GM19395 (cell line): ENCODE measurements around the gene RBM23.
A peak's percentile ranks its signal among the peaks of the same experiment; 100 is the strongest.
"Not testable (repeated sequence)": the region's sequence is repeated elsewhere in the genome, so short reads cannot be mapped to it uniquely, and the experiment has no call there.

Source experiments
- ATAC-seq: cut with Tn5 transposase; IDR thresholded peaks from one replicate; pipeline ENCODE4 v1.9.1; 2021; ENCODE audit warnings: mild to moderate bottlenecking, moderate library complexity; ENCODE audit not compliant: unreplicated experiment

RBM23 gene

GRCh38 chr14:22870811-22871223, 48.1 kb downstream of the RBM23 start:
- peak; percentile 51 for ATAC-seq

DNA sequence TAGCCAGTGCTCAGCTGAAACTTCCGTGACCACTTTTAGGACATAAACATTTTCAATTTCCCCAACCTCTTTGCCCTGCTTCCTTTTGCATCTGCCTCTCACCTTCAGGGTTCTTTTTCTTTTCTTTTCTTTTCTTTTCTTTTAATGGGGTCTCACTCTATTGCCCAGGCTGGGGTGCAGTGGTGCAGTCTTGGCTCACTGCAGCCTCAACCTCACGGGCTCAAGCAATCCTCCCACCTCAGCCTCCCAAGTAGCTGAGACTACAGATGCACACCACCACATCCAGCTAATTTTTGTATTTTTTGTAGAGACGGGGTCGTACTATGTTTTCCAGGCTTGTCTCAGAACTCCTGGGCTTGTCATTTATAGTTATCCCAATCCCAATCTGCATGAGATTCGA, 52.1 kb downstream of the RBM23 start:
- ATAC-seq, result no peak

DNA sequence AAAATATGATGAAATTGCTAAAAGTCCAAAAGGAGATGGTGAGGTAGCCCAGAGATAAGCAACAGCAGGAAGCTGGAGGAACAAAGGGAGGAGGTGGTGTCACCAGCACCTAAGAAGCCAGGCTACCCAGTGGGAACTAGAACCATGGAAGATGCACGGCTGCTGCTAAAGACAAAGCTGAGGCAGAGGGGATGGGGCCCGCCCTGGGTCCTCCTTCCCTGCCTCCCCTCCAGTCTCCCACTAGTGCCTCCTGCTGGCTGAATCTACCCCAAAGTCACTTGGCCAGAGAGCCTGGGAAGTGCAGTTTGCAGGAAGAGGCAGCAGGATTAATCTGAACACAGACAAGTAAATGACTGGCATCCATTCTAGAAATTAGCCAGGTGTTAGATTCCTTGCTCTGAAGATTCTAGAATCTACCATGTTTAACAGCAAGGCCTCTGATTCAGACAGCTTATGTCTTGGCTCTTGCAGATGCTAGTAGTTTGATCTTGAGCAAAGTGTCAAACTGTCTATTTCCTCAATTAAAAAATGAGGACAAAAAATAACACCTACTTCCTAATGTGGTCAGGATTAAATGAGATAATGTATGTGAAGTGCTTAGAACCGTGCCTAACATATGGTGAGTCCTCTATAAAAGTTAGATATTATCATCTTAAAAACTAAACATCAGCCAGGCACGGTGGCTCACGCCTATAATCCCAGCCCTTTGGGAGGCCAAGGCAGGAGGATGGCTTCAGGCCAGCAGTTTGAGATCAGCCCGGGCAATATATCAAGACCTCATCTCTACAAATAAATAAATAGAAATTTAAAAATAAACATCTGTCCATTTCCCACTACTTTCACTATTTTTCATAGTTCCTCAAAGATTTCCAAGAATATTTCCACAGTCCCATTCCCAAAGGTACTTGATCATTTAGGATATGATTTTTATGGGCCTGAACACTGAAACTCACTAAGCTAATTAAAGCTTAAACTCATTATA, 53.2 kb downstream of the RBM23 start:
- no peak for ATAC-seq

DNA sequence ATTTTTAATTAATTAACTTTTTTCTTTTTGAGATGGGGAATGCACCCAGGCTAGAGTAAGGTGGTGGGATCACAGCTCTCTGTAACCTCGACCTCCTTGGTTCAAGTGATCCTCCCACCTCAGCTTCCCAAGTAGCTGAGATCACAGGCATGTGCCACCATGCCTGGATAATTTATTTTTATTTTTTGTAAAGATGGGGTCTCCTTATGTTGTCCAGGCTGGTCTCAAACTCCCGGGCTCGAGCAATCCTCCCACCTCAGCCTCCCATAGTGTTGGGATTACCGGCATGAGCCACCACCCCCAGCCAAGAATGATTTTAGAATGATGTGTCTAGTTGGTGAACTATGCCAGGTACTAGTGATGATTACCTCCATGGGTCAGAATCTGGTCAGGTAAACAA, 54.0 kb downstream of the RBM23 start:
- ATAC-seq, result no peak

DNA sequence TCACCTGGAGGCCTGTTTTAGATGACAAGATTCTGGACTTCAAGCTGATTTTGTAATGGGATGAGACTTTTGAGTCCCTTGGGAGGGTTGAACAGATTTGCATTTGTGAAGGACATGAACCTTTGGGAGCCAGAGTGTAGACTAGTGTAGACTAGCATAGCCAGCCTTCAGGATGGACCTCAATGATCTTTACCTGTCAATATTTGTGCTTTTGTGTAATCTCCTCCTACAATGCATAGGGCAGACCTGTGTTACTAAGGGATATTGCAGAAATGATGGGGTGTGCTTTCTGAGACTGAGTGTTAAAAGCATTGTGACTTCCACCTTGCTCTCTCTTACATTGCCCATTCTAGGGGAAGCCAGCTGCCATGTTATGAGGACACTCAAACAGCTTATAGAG, 57.3 kb downstream of the RBM23 start:
- no peak for ATAC-seq

DNA sequence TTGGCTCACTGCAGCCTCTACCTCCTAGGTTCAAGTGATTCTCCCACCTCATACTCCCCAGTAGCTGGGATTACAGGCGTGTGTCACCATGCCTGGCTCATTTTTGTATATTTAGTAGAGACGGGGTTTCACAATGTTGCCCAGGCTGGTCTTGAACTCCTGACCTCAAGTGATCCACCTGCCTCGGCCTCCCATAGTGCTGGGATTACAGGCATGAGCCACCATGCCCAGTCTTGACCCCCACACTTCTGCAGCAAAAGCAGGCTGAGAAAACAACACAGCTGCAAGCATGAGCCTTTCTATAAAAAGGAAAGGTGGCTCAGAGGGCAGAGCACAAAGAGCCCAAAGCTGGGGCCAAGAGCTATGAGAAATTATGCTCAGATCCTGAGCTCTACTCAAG, 58.6 kb downstream of the RBM23 start:
- not testable (repeated sequence) for ATAC-seq

DNA sequence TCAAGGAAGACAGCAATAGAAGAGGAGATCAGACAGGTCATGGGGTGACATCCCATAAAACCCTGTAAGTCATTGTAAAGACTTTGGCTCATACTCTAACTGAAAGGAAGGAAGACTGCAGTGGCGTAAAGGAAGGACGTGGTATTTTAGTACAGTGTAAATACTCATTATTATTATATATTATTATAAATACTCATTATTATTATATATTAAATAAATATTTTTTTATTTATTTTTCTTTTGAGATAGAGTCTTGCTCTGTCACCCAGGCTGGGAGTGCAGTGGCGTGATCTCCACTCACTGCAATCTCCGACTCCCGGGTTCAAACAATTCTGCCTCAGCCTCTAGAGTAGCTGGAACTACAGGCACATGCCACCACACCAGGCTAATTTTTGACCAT, 62.5 kb downstream of the RBM23 start:
- no peak for ATAC-seq

- ATAC-seq, result no peak
These were observed 63.8 kb downstream of the RBM23 start for GRCh38 chr14:22854963-22855724.

DNA sequence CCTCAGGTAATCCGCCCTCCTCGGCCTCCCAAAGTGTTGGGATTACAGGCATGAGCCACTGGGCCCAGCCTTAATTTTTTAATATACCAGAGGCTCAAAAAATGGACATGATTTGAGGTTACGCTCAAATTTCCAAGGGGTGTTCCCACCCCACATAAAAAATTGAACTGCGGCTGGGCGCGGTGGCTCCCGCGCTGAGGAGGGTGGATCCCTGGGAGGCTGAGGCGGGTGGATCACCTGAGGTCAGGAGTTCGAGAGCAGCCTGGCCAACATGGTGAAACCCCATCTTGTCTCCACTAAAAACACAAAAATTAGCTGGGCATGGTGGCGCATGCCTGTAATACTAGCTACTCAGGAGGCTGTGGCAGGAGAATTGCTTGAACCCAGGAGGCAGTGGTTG, 64.7 kb downstream of the RBM23 start:
- ATAC-seq, result not testable (repeated sequence)

DNA sequence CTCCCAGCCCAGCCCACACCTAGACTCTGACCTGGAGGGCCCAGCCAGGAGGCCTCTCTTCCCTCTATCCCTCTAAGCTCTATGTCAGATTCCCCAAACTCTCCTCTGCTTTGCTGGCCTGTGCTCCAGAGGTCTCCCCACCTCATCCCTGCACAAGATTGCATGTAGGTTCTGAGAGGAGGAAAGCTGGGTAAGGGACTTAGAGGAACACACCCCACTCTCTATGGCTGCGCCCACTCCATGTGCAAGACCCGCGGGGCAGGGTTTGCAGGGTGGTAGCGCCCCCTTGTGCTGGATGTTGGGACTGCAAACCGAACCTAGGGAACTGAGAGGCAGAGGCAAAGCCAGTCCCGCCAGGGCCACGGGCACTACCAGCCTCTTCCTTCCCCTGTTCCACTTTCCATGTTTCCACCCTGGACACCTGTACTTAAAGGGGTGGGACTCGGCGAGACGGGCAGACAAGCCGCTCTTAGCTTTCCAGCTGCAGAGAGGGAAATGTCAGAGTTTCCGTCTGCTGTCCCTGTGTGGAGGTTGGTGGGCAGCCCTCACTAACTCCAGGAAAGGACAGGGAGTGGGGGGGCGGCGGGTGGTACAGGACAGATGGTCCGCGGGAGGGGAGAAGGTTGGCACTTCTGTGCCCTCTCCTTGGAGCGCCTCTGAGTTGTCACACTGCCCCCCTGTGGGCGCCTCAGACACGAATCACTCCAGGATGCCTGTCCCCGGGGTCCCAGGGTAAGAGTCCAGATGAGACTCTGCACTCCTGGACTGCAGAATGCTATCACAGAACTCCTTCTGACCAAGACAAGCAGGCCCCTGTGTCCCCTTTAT, 65.8 kb downstream of the RBM23 start:
- ATAC-seq, result peak; percentile 73

- ATAC-seq, result no peak
These were observed 66.4 kb downstream of the RBM23 start for GRCh38 chr14:22852599-22852939.

GRCh38 chr14:22852178-22852577, 66.8 kb downstream of the RBM23 start:
- ATAC-seq, result not testable (repeated sequence)

DNA sequence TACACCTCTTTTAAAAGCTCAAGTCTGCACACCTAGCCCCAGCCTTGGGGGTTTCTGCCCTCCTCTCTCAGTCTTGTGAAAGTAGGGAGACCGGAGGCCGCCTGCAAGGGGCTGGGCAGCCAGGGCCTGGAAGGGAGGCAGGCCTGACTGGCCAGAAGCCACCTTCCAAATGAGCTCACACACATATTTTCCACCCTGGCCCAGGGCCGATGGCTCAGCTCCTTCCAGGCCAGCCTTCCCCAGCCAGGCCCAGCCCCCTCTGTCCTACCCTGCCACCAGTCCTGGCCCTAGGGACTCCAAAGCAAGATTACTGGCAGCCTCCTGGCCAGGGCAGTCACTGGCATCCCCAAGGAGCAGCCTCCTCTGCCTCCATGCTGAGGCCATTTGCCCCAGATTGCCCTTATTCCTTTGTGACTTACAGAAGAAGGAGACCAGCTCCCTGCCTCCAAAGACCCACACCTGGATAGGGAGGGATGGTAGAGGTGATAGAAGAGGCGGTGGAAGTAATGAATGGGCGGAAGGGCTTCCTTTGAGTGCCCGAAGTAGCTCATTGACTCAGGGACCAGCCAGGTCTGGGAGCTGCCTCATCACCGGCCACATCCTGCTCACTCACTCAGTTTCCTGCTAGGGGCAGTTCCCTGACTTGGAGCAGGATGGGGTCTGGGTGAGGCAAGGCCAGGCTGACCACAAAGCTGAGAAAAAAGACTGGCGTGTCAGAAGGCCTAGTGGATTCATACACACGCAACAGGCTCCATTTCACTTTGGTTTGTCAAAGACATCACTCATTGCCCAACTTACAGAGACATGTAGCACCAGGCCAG, 67.8 kb downstream of the RBM23 start:
- no peak for ATAC-seq

DNA sequence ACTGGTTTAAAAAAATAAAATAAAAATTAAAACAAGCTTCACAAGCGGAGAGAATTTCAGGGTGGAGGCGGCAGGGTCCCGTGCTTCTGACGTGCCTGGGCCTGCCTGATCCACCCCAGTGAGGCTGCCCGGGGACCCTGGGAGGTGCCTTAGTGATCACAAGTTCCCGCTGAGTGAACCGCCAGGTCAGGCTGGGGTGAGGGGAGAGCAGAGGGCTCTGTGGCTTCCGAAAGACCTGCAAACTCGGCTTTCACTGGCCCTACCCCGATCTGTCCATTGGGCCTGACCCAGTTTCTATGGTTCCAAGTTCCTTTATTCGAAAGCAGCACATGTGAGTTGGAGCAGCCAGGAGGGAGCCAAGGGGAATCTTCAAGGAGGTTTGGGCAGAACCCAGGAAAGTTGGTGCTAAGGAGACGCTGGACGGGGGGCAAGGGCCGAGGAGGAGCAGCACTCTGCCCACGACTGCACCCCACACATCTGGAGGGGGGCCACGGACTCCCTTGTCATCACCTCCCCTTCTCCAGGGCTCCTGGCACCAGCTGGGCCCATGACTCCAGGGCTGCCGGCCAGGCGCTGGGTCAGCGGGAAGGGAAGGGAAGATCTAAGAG, 69.6 kb downstream of the RBM23 start:
- no peak for ATAC-seq

GRCh38 chr14:22848351-22849164, 70.4 kb downstream of the RBM23 start:
- no peak for ATAC-seq

DNA sequence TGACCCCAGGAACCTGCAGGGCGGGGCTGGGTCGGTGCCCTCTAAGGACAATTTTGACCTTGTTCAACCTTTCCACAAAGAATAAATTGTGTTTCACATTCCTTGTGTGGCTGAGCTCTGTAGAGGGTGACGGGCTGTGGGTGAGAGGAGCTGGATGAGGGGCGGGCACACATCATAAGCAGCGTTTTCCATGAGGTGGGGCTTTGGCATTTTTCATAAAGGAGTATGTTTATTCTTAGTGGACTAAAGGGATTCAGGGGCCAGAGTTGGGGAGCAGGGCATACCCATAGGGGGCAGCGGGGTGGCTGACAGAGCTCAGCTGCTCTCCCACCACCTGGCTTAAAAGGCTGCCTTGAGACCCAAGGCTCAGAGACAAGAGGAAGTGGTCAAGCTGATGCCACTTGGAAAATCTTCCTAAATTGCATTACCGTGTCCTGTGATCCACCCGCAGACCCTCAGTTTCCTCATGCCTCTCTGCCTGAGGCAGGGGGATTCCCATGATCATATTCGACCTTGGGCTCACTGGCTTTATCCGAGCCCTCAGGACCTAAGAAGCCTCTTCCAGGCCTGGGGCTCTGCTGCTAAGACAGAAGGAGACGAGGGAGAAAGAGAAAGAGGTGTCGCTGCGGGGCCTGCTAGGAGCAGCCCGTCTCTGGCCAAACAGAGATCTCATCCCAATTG, 71.1 kb downstream of the RBM23 start:
- no peak for ATAC-seq

GRCh38 chr14:22846811-22847307, 72.1 kb downstream of the RBM23 start:
- no peak for ATAC-seq
